Subcutaneous adipose tissue (tissue), 4 donors: ENCODE data around the gene IL11RA. TPM values are rescaled to one million over a fixed set of nuclear protein-coding genes. Genes with fewer than 3 reads are reported as not detected.

Source experiments
- CTCF ChIP-seq: fragments of 450-650 bp; IDR thresholded peaks from one replicate; pipeline ENCODE4 v1.5.1; 2016; ENCODE audit warnings: low read depth, mild to moderate bottlenecking, control low read depth, antibody characterized with exemption, moderate library complexity
- small RNA-seq: library from RNA; depleted of rRNA; stranded (forward); fragments of <200 nt; gene quantifications from one replicate; pipeline ENCODE3, GENCODE V24; 2016
- total RNA-seq, 4 donors: library from RNA; depleted of rRNA; stranded (reverse); fragments of >200 nt; gene quantifications; one replicate each; pipeline ENCODE4 v1.1.0, GENCODE V29; 2016

IL11RA gene
- total RNA-seq, 4 donors from 2014 or later, result 10.4 to 24.9 (median 20.3) TPM

GRCh38 chr9:34707130-34707529 lies 55.1 kb downstream of the IL11RA start:
- no peak for TF ChIP-seq CTCF

DNA sequence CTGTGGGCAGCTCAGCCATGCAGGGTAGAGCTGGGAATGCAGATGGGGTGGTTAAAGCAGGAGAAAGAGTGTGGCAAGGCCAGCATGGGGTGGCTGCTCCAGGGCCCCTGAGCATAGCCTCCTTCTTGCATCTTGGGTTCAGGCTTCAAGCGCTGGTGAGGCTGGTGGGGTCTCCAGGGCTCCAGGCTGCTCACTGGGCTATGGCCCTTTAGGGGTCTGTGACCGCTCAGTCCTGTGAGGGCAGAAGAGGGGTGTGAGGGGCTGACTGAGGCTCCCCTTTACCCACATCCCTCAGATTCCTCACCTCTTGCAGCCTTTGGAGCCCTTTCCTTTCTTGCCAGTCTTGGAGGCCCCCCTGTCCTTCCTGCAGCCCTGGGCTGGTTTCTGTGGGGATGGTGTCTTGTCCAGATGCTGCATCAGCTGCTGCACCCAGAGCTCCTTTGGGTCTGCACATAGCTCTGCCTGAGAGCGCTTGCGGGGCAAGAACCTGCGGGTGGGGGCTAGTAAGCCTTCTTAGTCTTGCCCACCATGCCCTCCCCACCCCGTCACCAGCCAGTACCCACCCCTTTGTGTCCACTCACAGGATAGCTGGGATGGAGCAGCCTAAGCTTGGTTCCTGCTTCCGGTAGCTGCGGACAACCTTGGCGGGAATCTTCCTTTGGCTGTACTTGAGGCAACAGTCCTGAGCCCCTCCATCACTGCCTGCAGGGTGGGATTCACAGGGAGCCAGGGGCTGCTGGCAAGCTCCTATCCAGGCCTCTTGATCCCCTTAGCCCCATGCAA lies 57.4 kb downstream of the IL11RA start:
- TF ChIP-seq CTCF, result no peak

- TF ChIP-seq CTCF, result no peak
These were observed 58.0 kb downstream of the IL11RA start, which contains the start of gene CCL21 for GRCh38 chr9:34710023-34710422. Gene CCL21, minus strand, starts transcription at chr9:34710136. Its CDS starts 70 bp downstream, at chr9:34710066.

Small RNA genes lying within 50 kb of the gene (small RNA-seq; reads per million reads assigned to genes)
- not detected for gene CCL27

Other genes with a start within 250 kb of the IL11RA start
- 10 to 100 TPM in 1 of 4 donors, 1 to 10 TPM in 3; 5.1 to 13.9 (median 7.9) TPM for gene FAM219A, start 193.6 kb upstream of the IL11RA start, total RNA-seq
- under 1 TPM in 1 of 4 donors, not detected in 3; 0.51 TPM for gene DNAI1, start 193.4 kb upstream of the IL11RA start, total RNA-seq
- 1 to 10 TPM in 2 of 4 donors, not detected in 2; 1.5 to 1.9 TPM for gene ENHO, start 129.2 kb upstream of the IL11RA start, total RNA-seq
- gene CNTFR, start 62.5 kb upstream of the IL11RA start, total RNA-seq, result 100 to 1,000 TPM in 1 of 4 donors, 10 to 100 TPM in 3; 17.5 to 130 (median 49.1) TPM
- gene RPP25L, start 40.1 kb upstream of the IL11RA start, total RNA-seq, result 10 to 100 TPM; 18.4 to 27.3 (median 22.4) TPM
- gene DCTN3, start 31.7 kb upstream of the IL11RA start, total RNA-seq, result 10 to 100 TPM; 41.4 to 57.5 (median 51.7) TPM
- gene ARID3C, start 23.1 kb upstream of the IL11RA start, total RNA-seq, result not detected
- gene SIGMAR1, start 14.4 kb upstream of the IL11RA start, total RNA-seq, result 10 to 100 TPM; 34.1 to 86.7 (median 68.7) TPM
- gene GALT, start 5.5 kb upstream of the IL11RA start, total RNA-seq, result 10 to 100 TPM; 22.9 to 41.1 (median 30.2) TPM
- gene CCL27, start 10.5 kb downstream of the IL11RA start, total RNA-seq, result not detected
- 1 to 10 TPM in 2 of 4 donors, under 1 TPM in 1, not detected in 1; 0.85 to 5.8 (median 4.8) TPM for gene CCL19, start 39.1 kb downstream of the IL11RA start, total RNA-seq
- gene CCL21, start 58.0 kb downstream of the IL11RA start, total RNA-seq, result 1 to 10 TPM; 1.4 to 9.5 (median 3.1) TPM